Liver (tissue), 3 donors: ENCODE results near the gene GCNT1.

Experiments used
- CTCF ChIP-seq: fragments of 150-350 bp; IDR thresholded peaks from 2 replicates; pipeline ENCODE4 v1.5.1; 2017; ENCODE audit warnings: improper control_type of control experiment, low read depth, low read length; ENCODE audit not compliant: missing input control
- GABPA ChIP-seq, 2 donors: IDR thresholded peaks in 1 of 2; conservative IDR thresholded peaks in 1 of 2; 2 replicates each; pipeline ENCODE4 v1.6.1; 2016; ENCODE audit warnings: antibody characterized with exemption in 2 of 2, mild to moderate bottlenecking in 1 of 2, moderate library complexity in 1 of 2
- JUND ChIP-seq, 2 donors: IDR thresholded peaks; 2 replicates each; pipeline ENCODE4 v1.6.1; 2016; ENCODE audit warnings: antibody characterized with exemption in 2 of 2
- MAX ChIP-seq: IDR thresholded peaks from 2 replicates; pipeline ENCODE4 v1.6.1; 2016; ENCODE audit warnings: antibody characterized with exemption
- RAD21 ChIP-seq, 2 donors: IDR thresholded peaks; 2 replicates each; pipeline ENCODE4 v1.6.1; 2016; ENCODE audit warnings: antibody characterized with exemption in 2 of 2, mild to moderate bottlenecking in 2 of 2
- SP1 ChIP-seq: IDR thresholded peaks from 2 replicates; pipeline ENCODE4 v1.6.1; 2018; ENCODE audit warnings: antibody characterized with exemption, mild to moderate bottlenecking
- TAF1 ChIP-seq: conservative IDR thresholded peaks from 2 replicates; pipeline ENCODE4 v1.6.1; 2016; ENCODE audit warnings: antibody characterized with exemption, mild to moderate bottlenecking
- ZBTB33 ChIP-seq: IDR thresholded peaks from 2 replicates; pipeline ENCODE4 v1.6.1; 2016; ENCODE audit warnings: antibody characterized with exemption
- TF ChIP-seq, protein P1 (sequence below): IDR thresholded peaks from 2 replicates; pipeline ENCODE4 v1.6.1; 2016; ENCODE audit warnings: antibody characterized with exemption, mild to moderate bottlenecking
- donor health status: healthy.
- donor health status: healthy.

- TF ChIP-seq SP1 (no peak), JUND (IDR thresholded peaks at IDR 0.05) (no peak), CTCF (no peak), TAF1 (no peak), GABPA (IDR thresholded peaks at IDR 0.05 in 1 of 2, conservative IDR thresholded peaks at IDR 0.05 in 1 of 2) (no peak), RAD21 (IDR thresholded peaks at IDR 0.05) (no peak), MAX (no peak), ZBTB33 (no peak)
- TF ChIP-seq, protein P1, sequence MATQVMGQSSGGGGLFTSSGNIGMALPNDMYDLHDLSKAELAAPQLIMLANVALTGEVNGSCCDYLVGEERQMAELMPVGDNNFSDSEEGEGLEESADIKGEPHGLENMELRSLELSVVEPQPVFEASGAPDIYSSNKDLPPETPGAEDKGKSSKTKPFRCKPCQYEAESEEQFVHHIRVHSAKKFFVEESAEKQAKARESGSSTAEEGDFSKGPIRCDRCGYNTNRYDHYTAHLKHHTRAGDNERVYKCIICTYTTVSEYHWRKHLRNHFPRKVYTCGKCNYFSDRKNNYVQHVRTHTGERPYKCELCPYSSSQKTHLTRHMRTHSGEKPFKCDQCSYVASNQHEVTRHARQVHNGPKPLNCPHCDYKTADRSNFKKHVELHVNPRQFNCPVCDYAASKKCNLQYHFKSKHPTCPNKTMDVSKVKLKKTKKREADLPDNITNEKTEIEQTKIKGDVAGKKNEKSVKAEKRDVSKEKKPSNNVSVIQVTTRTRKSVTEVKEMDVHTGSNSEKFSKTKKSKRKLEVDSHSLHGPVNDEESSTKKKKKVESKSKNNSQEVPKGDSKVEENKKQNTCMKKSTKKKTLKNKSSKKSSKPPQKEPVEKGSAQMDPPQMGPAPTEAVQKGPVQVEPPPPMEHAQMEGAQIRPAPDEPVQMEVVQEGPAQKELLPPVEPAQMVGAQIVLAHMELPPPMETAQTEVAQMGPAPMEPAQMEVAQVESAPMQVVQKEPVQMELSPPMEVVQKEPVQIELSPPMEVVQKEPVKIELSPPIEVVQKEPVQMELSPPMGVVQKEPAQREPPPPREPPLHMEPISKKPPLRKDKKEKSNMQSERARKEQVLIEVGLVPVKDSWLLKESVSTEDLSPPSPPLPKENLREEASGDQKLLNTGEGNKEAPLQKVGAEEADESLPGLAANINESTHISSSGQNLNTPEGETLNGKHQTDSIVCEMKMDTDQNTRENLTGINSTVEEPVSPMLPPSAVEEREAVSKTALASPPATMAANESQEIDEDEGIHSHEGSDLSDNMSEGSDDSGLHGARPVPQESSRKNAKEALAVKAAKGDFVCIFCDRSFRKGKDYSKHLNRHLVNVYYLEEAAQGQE, result no peak
Measured at GRCh38 chr9:76512826-76513225, 53.8 kb downstream of the GCNT1 start.
